IPS-15b (cell line): ENCODE results near the gene SNPH.

ENCODE experiments used
- H3K27me3 ChIP-seq: one replicate; pipeline ENCODE4 v1.6.1; 2013; ENCODE audit warnings: low read length; ENCODE audit not compliant: control insufficient read depth, insufficient read depth
- H3K36me3 ChIP-seq: one replicate; pipeline ENCODE4 v1.6.1; 2013; ENCODE audit warnings: low read length; ENCODE audit not compliant: control insufficient read depth, insufficient read depth
- H3K4me1 ChIP-seq: one replicate; pipeline ENCODE4 v1.6.1; 2013; ENCODE audit warnings: mild to moderate bottlenecking, low read length; ENCODE audit not compliant: control insufficient read depth, insufficient read depth
- H3K4me3 ChIP-seq: one replicate; pipeline ENCODE4 v1.5.1; 2013; ENCODE audit warnings: low read depth, low read length
- H3K9ac ChIP-seq: one replicate; pipeline ENCODE4 v1.6.1; 2013; ENCODE audit warnings: low read depth, mild to moderate bottlenecking, low read length
- H3K9me3 ChIP-seq: one replicate; pipeline ENCODE4 v1.6.1; 2013; ENCODE audit warnings: mild to moderate bottlenecking, low read length; ENCODE audit not compliant: control insufficient read depth, insufficient read depth

Gene SNPH

GRCh38 chr20:1295276-1295930 lies 29.3 kb downstream of the SNPH start:
- no peaks in the 10 kb centered on the region for H3K4me1 ChIP-seq
- H3K9ac ChIP-seq, result no peak overlapping the region
- H3K4me3 ChIP-seq, result no peak overlapping the region
- no peaks in the 10 kb centered on the region for H3K36me3 ChIP-seq
- H3K9me3 ChIP-seq, result no peaks in the 10 kb centered on the region
- no peaks in the 10 kb centered on the region for H3K27me3 ChIP-seq

DNA sequence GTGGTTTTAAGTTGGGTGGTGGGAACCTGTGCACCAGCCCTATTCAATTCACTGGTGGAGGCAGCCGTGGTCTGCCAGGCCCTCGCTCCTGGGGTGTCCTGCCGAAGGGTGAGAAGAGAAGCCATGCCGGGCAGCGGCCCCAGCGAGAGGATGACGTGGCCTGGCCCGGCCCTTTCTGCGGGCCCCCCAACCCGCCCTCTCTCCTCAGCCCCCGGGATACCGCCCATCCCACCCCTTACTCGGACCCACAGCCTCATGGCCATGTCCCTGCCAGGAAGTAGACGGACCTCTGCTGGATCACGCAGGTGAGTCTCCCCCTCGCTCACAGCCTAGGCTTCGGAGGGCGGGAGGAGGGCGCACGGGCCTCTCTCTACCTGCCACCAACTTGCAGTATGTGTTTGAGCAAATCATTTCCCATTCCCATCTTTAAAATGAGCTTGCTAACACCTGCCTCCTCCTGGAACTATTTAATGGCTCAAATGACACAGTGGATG lies 30.1 kb downstream of the SNPH start:
- Histone ChIP-seq H3K9me3 (no peaks in the 10 kb centered on the region), H3K4me1 (no peaks in the 10 kb centered on the region), H3K27me3 (no peaks in the 10 kb centered on the region), H3K36me3 (no peaks in the 10 kb centered on the region), H3K9ac (no peak overlapping the region), H3K4me3 (no peak overlapping the region)

- Histone ChIP-seq H3K4me3 (no peak overlapping the region), H3K9ac (no peak overlapping the region), H3K9me3 (no peaks in the 10 kb centered on the region), H3K27me3 (no peaks in the 10 kb centered on the region), H3K4me1 (no peaks in the 10 kb centered on the region), H3K36me3 (no peaks in the 10 kb centered on the region)
These were observed 30.8 kb downstream of the SNPH start for GRCh38 chr20:1296922-1297321.

GRCh38 chr20:1297486-1297885 lies 31.4 kb downstream of the SNPH start:
- Histone ChIP-seq H3K4me1 (no peaks in the 10 kb centered on the region), H3K9me3 (no peaks in the 10 kb centered on the region), H3K4me3 (no peak overlapping the region), H3K9ac (no peak overlapping the region), H3K27me3 (no peaks in the 10 kb centered on the region), H3K36me3 (no peaks in the 10 kb centered on the region)

GRCh38 chr20:1298166-1298565 lies 32.1 kb downstream of the SNPH start:
- H3K9me3 ChIP-seq, result no peaks in the 10 kb centered on the region
- H3K27me3 ChIP-seq, result no peaks in the 10 kb centered on the region
- no peak overlapping the region for H3K9ac ChIP-seq
- no peak overlapping the region for H3K4me3 ChIP-seq
- H3K4me1 ChIP-seq, result no peaks in the 10 kb centered on the region
- no peaks in the 10 kb centered on the region for H3K36me3 ChIP-seq

- Histone ChIP-seq H3K9ac (no peak overlapping the region), H3K9me3 (no peaks in the 10 kb centered on the region), H3K4me1 (no peaks in the 10 kb centered on the region), H3K36me3 (no peaks in the 10 kb centered on the region), H3K4me3 (no peak overlapping the region), H3K27me3 (no peaks in the 10 kb centered on the region)
These were observed 32.9 kb downstream of the SNPH start for GRCh38 chr20:1298888-1299511.

- Histone ChIP-seq H3K4me1 (no peaks in the 10 kb centered on the region), H3K4me3 (no peak overlapping the region), H3K9me3 (no peaks in the 10 kb centered on the region), H3K9ac (no peak overlapping the region), H3K27me3 (no peaks in the 10 kb centered on the region), H3K36me3 (no peaks in the 10 kb centered on the region)
These were observed 33.4 kb downstream of the SNPH start for GRCh38 chr20:1299522-1299921.

DNA sequence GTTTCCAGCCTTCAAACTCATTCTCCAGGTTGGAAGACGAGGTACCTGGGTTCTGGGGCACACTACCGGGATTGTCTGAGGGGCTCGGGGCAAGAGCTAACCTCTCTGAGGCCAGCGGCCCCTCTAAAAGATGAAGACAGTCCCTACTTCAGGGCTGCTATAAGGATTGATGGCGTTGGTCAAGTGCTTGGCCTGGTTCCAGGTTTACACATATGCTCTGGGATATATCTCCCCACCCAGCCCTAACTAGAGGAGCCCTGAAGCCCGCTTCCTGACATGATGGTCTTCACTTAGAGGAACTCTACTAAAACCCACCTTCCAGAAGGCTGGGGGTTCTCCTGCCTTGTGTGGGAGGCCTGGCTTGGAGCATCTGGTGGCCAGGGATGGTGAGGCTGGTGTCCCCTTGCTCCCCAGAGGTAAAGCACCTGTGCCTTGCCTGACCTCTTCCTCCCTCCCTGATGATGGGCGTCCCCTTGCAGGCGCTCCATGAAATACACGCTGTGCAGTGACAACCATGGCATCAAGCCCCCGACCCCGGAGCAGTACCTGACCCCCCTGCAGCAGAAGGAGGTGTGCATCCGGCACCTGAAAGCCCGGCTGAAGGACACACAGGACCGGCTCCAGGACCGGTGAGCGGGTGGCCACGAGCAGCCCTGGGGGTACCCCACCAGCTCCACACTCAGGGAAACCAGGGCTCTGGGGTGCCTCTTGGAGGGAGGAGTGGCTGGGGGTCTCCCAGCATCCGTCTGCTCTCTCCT lies 34.2 kb downstream of the SNPH start:
- Histone ChIP-seq H3K27me3 (no peaks in the 10 kb centered on the region), H3K9me3 (no peaks in the 10 kb centered on the region), H3K4me3 (no peak overlapping the region), H3K36me3 (no peaks in the 10 kb centered on the region), H3K4me1 (no peaks in the 10 kb centered on the region), H3K9ac (no peak overlapping the region)

DNA sequence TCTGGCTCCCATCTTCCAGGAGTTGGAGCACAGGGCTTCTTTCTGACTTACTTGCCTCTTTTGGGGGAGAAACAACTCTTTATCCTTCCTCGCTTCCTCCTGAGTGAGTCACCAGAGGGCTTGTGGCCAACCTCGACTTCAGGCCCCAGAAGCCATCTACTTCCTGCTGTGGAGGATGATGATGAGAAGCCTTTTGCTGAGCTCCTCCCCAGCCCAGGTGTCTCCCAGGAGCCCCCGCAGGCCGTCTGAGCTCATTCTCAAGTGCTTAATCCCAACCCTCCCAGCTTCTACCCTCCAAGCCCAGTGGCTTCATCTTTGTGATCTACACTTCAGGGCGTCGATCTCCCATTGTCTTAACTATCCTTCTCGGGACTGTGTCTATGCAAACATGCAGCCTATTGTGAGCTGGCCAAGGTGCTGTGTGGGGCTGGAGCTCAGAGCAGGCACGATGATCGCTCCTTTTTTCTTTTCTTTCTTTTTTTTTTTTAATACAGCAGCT lies 35.0 kb downstream of the SNPH start:
- no peaks in the 10 kb centered on the region for H3K36me3 ChIP-seq

DNA sequence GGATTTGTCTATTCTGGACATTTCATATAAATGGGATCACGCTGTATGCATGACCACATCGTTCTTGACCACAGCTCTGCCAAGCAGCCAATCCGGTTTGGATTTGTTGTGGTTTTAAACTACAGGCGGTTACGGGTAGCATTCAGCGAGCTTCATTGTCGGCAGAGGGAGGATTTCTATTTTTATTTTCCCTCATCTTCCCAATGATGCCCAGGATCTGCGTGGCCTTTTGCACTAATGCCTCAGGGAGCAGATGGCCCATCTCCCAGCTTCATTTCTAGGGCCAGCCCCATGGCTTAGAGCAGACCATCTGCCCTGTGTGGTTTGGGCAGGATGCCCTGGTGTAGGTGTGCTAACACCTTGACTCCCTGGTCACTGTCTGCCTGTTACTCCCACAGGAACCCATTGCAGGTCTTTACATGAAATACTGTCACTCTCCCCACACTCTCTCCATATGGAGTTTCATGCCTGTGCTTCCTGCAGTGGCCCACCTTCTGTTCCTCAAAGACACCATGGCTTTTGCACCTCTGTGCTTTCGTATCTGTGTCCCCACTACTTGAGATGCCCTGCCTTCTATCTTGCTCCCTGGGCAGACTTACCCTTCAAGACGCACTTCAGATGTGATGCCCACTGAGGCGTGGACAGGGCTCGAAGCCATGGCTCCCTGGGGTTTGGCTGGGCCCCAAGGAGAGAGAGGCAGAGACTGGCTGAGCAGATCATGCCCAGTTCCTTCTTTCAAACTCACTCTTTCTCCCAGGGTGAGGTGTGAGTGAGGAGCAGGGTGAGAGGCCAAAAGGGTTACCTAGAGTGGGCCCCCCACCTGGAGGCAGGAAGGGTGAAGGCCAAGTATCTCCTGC lies 36.8 kb downstream of the SNPH start:
- H3K9me3 ChIP-seq, result no peaks in the 10 kb centered on the region
- H3K27me3 ChIP-seq, result no peaks in the 10 kb centered on the region
- H3K4me3 ChIP-seq, result no peak overlapping the region
- H3K36me3 ChIP-seq, result no peaks in the 10 kb centered on the region
- no peak overlapping the region for H3K9ac ChIP-seq
- no peaks in the 10 kb centered on the region for H3K4me1 ChIP-seq

More for the DNA sequence above, 35.0 kb downstream of the SNPH start:
- no peak overlapping the region for H3K4me3 ChIP-seq
- H3K9me3 ChIP-seq, result no peaks in the 10 kb centered on the region
- H3K4me1 ChIP-seq, result no peaks in the 10 kb centered on the region
- H3K9ac ChIP-seq, result no peak overlapping the region
- no peaks in the 10 kb centered on the region for H3K27me3 ChIP-seq
